Endodermal cell (in vitro differentiated cells): ENCODE data around the gene CNOT11. TPM values are rescaled to one million over a fixed set of nuclear protein-coding genes. Genes with fewer than 3 reads are reported as not detected.

Experiments used
- DNase-seq: peaks from one replicate; pipeline ENCODE4 v3.0.0-alpha.2; 2017
- H3K27ac ChIP-seq: 2 replicates; pipeline ENCODE4 v1.5.1; 2013; ENCODE audit warnings: mild to moderate bottlenecking, low read depth, low read length, moderate library complexity
- H3K27me3 ChIP-seq: 2 replicates; pipeline ENCODE4 v1.6.1; 2013; ENCODE audit warnings: mild to moderate bottlenecking, low read length, moderate library complexity; ENCODE audit not compliant: insufficient read depth, control insufficient read depth, poor library complexity, severe bottlenecking
- H3K36me3 ChIP-seq: 2 replicates; pipeline ENCODE4 v1.7.0; 2013; ENCODE audit warnings: mild to moderate bottlenecking, low read length, moderate library complexity; ENCODE audit not compliant: control insufficient read depth, insufficient read depth
- H3K4me1 ChIP-seq: one replicate; pipeline ENCODE4 v1.7.0; 2013; ENCODE audit warnings: low read length; ENCODE audit not compliant: control insufficient read depth, insufficient read depth
- H3K4me3 ChIP-seq: 2 replicates; pipeline ENCODE4 v1.5.1; 2013; ENCODE audit warnings: mild to moderate bottlenecking, low read length, moderate library complexity
- H3K9ac ChIP-seq: 2 replicates; pipeline ENCODE4 v1.6.1; 2013; ENCODE audit warnings: mild to moderate bottlenecking, low read length, moderate library complexity; ENCODE audit not compliant: poor library complexity, severe bottlenecking; ENCODE audit errors: extremely low read depth
- H3K9me3 ChIP-seq: 2 replicates; pipeline ENCODE4 v1.6.1; 2013; ENCODE audit warnings: mild to moderate bottlenecking, low read length, moderate library complexity; ENCODE audit not compliant: control insufficient read depth
- H3K27ac Mint-ChIP-seq: 2 replicates; pipeline ENCODE4 v1.8.0; 2020; ENCODE audit warnings: mixed read lengths
- H3K27me3 Mint-ChIP-seq: 2 replicates; pipeline ENCODE4 v1.8.0; 2021; ENCODE audit warnings: mild to moderate bottlenecking, mixed read lengths; ENCODE audit not compliant: insufficient read depth
- H3K36me3 Mint-ChIP-seq: 2 replicates; pipeline ENCODE4 v1.8.0; 2020; ENCODE audit warnings: low read depth, mixed read lengths
- H3K4me1 Mint-ChIP-seq: 2 replicates; pipeline ENCODE4 v1.8.0; 2020; ENCODE audit warnings: mixed read lengths
- H3K4me3 Mint-ChIP-seq: 2 replicates; pipeline ENCODE4 v1.8.0; 2020; ENCODE audit warnings: mild to moderate bottlenecking, moderate library complexity, mixed read lengths
- H3K9me3 Mint-ChIP-seq: 2 replicates; pipeline ENCODE4 v1.8.0; 2020; ENCODE audit warnings: mild to moderate bottlenecking, mixed read lengths
- CTCF ChIP-seq: fragments of 200-600 bp; sonication (generic); conservative IDR thresholded peaks from 2 replicates; pipeline ENCODE4 v1.5.0; 2021; ENCODE audit warnings: antibody characterized with exemption, mild to moderate bottlenecking
- WGBS, 2 experiments: methylation state at CpG; one replicate each; pipeline versions ENCODE4 v1.1.5 to v1.1.7; 2013; ENCODE audit warnings: missing lambda C conversion rate in 2 of 2, mixed read lengths in 1 of 2; ENCODE audit not compliant: insufficient coverage in 1 of 2, insufficient read length in 1 of 2; 5-methylcytosine and 5-hydroxymethylcytosine counted together
- total RNA-seq, 2 donors: library from RNA; stranded (reverse); fragmentation: NEBNext Ultra II Directional in 1 of 2; extraction: Animal tissue kit (Norgen Biotek cat#: 25700) in 1 of 2; gene quantifications; 2 replicates in 1 of 2; 3 replicates in 1 of 2; pipeline ENCODE4 v1.2.1, GENCODE V29; 2021

Gene CNOT11
- total RNA-seq, 2 donors from 2014 or later, result 46.1 to 49.3 TPM

GRCh38 chr2:101299604-101300003, 46.9 kb downstream of the CNOT11 start:
- peaks cover 13% of the 10 kb centered on the region for H3K36me3 Mint-ChIP-seq
- no peak for TF ChIP-seq CTCF
- no peaks in the 10 kb centered on the region for H3K9me3 ChIP-seq
- no peak for DNase-seq
- H3K27me3 Mint-ChIP-seq, result no peaks in the 10 kb centered on the region
- no peak overlapping the region for H3K27ac Mint-ChIP-seq
- WGBS, 2 experiments, result 93 to 94% methylated on average over 6 of the region's 6 CpGs
- no peak overlapping the region for H3K9ac ChIP-seq
- peaks cover 4% of the 10 kb centered on the region for H3K36me3 ChIP-seq
- H3K4me3 Mint-ChIP-seq, result no peak overlapping the region
- H3K4me1 Mint-ChIP-seq, result peaks cover 12% of the 10 kb centered on the region
- no peaks in the 10 kb centered on the region for H3K9me3 Mint-ChIP-seq
- peaks cover 4% of the 10 kb centered on the region for H3K4me1 ChIP-seq
- H3K4me3 ChIP-seq, result no peak overlapping the region
- H3K27ac ChIP-seq, result no peak overlapping the region
- H3K27me3 ChIP-seq, result no peaks in the 10 kb centered on the region

GRCh38 chr2:101300164-101300563, 47.5 kb downstream of the CNOT11 start:
- H3K27me3 ChIP-seq, result no peaks in the 10 kb centered on the region
- Mint-ChIP-seq H3K27me3 (no peaks in the 10 kb centered on the region), H3K9me3 (no peaks in the 10 kb centered on the region), H3K4me1 (peaks cover 14% of the 10 kb centered on the region), H3K4me3 (no peak overlapping the region), H3K36me3 (peaks cover 13% of the 10 kb centered on the region), H3K27ac (no peak overlapping the region)
- WGBS, 2 experiments, result 100% methylated on average over 1 of the region's 1 CpG; no CpG with 5 or more reads in 1 of the 2 experiments
- TF ChIP-seq CTCF, result no peak
- no peak overlapping the region for H3K9ac ChIP-seq
- H3K4me3 ChIP-seq, result no peak overlapping the region
- H3K4me1 ChIP-seq, result peaks cover 4% of the 10 kb centered on the region
- H3K9me3 ChIP-seq, result no peaks in the 10 kb centered on the region
- H3K27ac ChIP-seq, result no peak overlapping the region
- no peaks in the 10 kb centered on the region for H3K36me3 ChIP-seq
- DNase-seq, result no peak

- H3K27ac ChIP-seq, result no peak overlapping the region
- no peak overlapping the region for H3K9ac ChIP-seq
- peaks cover 4% of the 10 kb centered on the region for H3K4me1 ChIP-seq
- WGBS, 2 experiments, result 60 to 66% methylated on average over 7 of the region's 7 CpGs
- Mint-ChIP-seq H3K36me3 (peaks cover 13% of the 10 kb centered on the region), H3K27me3 (no peaks in the 10 kb centered on the region), H3K4me3 (no peak overlapping the region), H3K27ac (no peak overlapping the region), H3K4me1 (peaks cover 21% of the 10 kb centered on the region), H3K9me3 (no peaks in the 10 kb centered on the region)
- no peak overlapping the region for H3K4me3 ChIP-seq
- no peaks in the 10 kb centered on the region for H3K36me3 ChIP-seq
- no peaks in the 10 kb centered on the region for H3K9me3 ChIP-seq
- H3K27me3 ChIP-seq, result no peaks in the 10 kb centered on the region
- no peak for TF ChIP-seq CTCF
- DNase-seq, result no peak
These were observed 48.1 kb downstream of the CNOT11 start for GRCh38 chr2:101300836-101301235.
